ENCODE data around the gene PTRH1.

PTRH1 gene

DNA sequence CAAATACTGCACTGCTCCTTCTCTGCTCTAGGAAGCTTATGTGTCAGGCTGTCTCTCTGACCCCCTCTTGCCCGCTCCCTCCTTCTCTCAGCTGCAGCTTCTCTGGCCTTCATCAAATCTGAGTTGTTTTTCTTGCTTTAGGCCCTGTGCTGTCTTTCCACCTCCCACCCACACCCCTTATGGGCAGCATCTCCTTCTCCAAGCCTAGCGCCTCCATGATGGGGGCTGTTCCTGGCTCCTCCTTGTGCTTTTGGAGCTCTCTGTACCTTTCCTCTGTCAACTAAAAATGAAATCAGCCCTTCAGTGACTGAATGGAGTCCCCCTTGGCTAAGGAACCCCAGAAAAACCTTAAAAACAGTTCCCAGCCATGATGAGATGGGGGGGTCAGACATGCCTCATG, 15.3 kb downstream of the PTRH1 start:
- no peak for TF ChIP-seq Cebpa-rat (IDR thresholded peaks at IDR 0.05)
- Histone ChIP-seq H3K4me3 (no peak overlapping the region), H3K9me3 (replicated peaks in 1 of 11) (peaks cover 0 to 6% (median 0%) of the 10 kb centered on the region in 11 experiments; a peak in 3 of 22 replicates), H3K4me1 (no peaks in the 10 kb centered on the region), H3K27ac (no peak overlapping the region), H4K20me1 (peaks cover 0 to 3% (median 0%) of the 10 kb centered on the region in 11 experiments; a peak in 2 of 22 replicates), H3K4me2 (no peak overlapping the region), H3K36me3 (no peaks in the 10 kb centered on the region), H3K9ac (no peak overlapping the region), H3K27me3 (peaks cover 0 to 11% (median 6%) of the 10 kb centered on the region in 11 experiments; a peak in 11 of 22 replicates)

GRCh38 chr9:127698985-127699670, 16.3 kb downstream of the PTRH1 start:
- peaks cover 0 to 8% (median 6%) of the 10 kb centered on the region in 11 experiments; a peak in 7 of 22 replicates for H3K36me3 ChIP-seq
- H4K20me1 ChIP-seq = peaks cover 0 to 3% (median 0%) of the 10 kb centered on the region in 11 experiments; a peak in 2 of 22 replicates
- H3K9ac ChIP-seq = no peak overlapping the region
- H3K27ac ChIP-seq = no peak overlapping the region
- no peaks in the 10 kb centered on the region for H3K4me1 ChIP-seq
- peak overlapping the region in 7 of 11 experiments; percentile 5 to 38 (median 12); a peak in 7 of 22 replicates for H3K4me2 ChIP-seq
- peaks cover 0 to 6% (median 0%) of the 10 kb centered on the region in 11 experiments; a peak in 3 of 22 replicates for H3K9me3 ChIP-seq (replicated peaks in 1 of 11)
- TF ChIP-seq Cebpa-rat (IDR thresholded peaks at IDR 0.05) = no peak
- H3K27me3 ChIP-seq = peaks cover 0 to 11% (median 6%) of the 10 kb centered on the region in 11 experiments; a peak in 11 of 22 replicates
- no peak overlapping the region for H3K4me3 ChIP-seq

DNA sequence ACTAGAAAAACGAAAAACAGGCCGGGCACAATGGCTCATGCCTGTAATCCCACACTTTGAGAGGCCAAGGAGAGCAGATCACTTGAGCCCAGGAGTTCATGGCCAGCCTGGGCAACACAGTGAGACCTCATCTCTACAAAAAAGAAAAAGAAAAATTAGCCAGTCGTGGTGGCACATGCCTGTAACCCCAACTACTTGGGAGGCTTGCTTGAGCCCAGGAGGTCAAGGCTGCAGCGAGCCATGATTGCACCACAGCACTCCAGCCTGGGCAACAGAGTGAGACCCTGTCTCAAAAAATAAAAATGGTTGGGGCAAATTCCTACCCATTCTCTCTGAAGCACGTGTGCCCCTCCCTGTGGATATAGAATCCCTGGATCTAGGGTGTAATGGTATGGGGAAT, 17.1 kb downstream of the PTRH1 start:
- H3K27ac ChIP-seq = no peak overlapping the region
- H3K36me3 ChIP-seq = peaks cover 0 to 16% (median 13%) of the 10 kb centered on the region in 11 experiments; a peak in 9 of 22 replicates
- no peak overlapping the region for H3K4me2 ChIP-seq
- H3K4me1 ChIP-seq = no peaks in the 10 kb centered on the region
- peaks cover 0 to 3% (median 0%) of the 10 kb centered on the region in 11 experiments; a peak in 1 of 22 replicates for H4K20me1 ChIP-seq
- H3K4me3 ChIP-seq = no peak overlapping the region
- no peak for TF ChIP-seq Cebpa-rat (IDR thresholded peaks at IDR 0.05)
- H3K27me3 ChIP-seq = peaks cover 0 to 11% (median 6%) of the 10 kb centered on the region in 11 experiments; a peak in 11 of 22 replicates
- H3K9me3 ChIP-seq (replicated peaks in 1 of 11) = peaks cover 0 to 6% (median 0%) of the 10 kb centered on the region in 11 experiments; a peak in 3 of 22 replicates
- no peak overlapping the region for H3K9ac ChIP-seq

GRCh38 chr9:127697575-127697974, 17.9 kb downstream of the PTRH1 start:
- peaks cover 0 to 3% (median 0%) of the 10 kb centered on the region in 11 experiments; a peak in 1 of 22 replicates for H4K20me1 ChIP-seq
- H3K9ac ChIP-seq = no peak overlapping the region
- H3K4me1 ChIP-seq = no peaks in the 10 kb centered on the region
- H3K27me3 ChIP-seq = peaks cover 0 to 11% (median 6%) of the 10 kb centered on the region in 11 experiments; a peak in 11 of 22 replicates
- H3K36me3 ChIP-seq = peaks cover 0 to 24% (median 17%) of the 10 kb centered on the region in 11 experiments; a peak in 9 of 22 replicates
- H3K27ac ChIP-seq = no peak overlapping the region
- no peak overlapping the region for H3K4me3 ChIP-seq
- no peak overlapping the region for H3K4me2 ChIP-seq
- peaks cover 0 to 6% (median 0%) of the 10 kb centered on the region in 11 experiments; a peak in 3 of 22 replicates for H3K9me3 ChIP-seq (replicated peaks in 1 of 11)
- TF ChIP-seq Cebpa-rat (IDR thresholded peaks at IDR 0.05) = no peak

DNA sequence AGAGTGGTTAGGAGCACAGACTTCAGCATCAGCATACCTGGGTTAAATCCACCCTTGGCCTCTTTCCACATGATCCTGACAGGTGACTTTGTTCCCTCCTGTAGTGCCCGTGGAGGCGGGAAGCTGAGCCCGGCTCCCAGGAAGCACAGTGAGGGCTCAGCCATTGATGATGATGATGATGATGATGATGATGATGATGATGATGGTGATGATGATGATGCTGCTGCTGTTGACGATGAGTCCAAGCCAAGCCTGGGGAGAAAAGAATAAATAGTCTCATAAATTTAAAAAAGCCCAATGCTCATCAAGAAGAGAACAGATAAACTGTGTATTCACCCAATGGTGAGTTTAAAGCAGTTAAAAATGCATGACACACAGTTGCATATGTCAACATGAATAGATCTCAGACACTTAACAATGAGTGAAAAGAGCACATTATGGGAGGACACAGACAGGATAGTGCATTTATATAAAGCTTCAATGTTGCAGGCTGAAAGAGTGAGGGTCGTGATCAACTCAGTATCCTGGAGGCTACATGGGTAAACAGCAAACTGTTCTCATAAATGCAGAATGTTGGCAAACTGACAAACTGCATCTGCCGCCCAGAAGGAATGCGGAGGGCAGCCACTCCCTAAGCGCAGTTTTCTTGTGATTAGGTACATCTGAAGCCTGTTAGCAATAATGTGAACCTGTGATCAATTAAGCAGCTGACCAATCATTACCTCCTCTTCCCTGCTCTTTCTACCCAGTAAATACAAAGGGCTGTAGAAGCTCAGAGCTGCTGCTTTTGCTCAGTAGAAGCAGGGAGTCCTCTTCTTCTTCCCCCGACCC, 20.4 kb downstream of the PTRH1 start:
- Histone ChIP-seq H3K27ac (no peak overlapping the region), H3K4me2 (no peak overlapping the region), H3K36me3 (peaks cover 5 to 49% (median 32%) of the 10 kb centered on the region in 11 experiments; a peak in 19 of 22 replicates), H3K27me3 (peaks cover 0 to 11% (median 6%) of the 10 kb centered on the region in 11 experiments; a peak in 11 of 22 replicates), H3K4me1 (no peaks in the 10 kb centered on the region), H3K9me3 (replicated peaks in 1 of 11) (peaks cover 0 to 8% (median 0%) of the 10 kb centered on the region in 11 experiments; a peak in 5 of 22 replicates), H3K4me3 (no peak overlapping the region), H4K20me1 (peaks cover 0 to 3% (median 0%) of the 10 kb centered on the region in 11 experiments; a peak in 2 of 22 replicates), H3K9ac (no peak overlapping the region)
- no peak for TF ChIP-seq Cebpa-rat (IDR thresholded peaks at IDR 0.05)

DNA sequence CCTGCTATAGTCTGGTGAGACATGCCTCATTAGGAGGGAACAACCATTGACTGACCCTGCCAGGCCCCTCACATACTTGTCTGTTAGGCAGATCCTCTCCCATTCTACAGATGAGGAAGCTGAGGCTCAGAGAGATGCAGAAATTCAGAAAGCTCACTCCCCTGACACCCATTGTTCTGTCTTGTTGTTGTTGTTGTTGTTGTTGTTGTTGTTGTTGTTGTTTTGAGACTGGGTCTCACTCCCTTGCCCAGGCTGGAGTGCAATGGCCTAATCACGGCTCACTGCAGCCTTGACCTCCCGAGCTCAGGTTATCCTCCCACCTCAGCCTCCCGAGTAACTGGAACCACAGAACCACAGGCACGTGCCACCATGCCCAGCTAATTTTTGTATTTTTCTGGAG, 21.8 kb downstream of the PTRH1 start:
- Histone ChIP-seq H3K9me3 (replicated peaks in 1 of 11) (peaks cover 0 to 14% (median 6%) of the 10 kb centered on the region in 11 experiments; a peak in 5 of 22 replicates), H3K27ac (no peak overlapping the region), H3K4me1 (no peaks in the 10 kb centered on the region), H3K36me3 (peaks cover 18 to 63% (median 46%) of the 10 kb centered on the region in 11 experiments; a peak in 20 of 22 replicates), H3K27me3 (no peaks in the 10 kb centered on the region), H3K4me2 (no peak overlapping the region), H3K9ac (no peak overlapping the region), H4K20me1 (peaks cover 0 to 3% (median 0%) of the 10 kb centered on the region in 11 experiments; a peak in 2 of 22 replicates), H3K4me3 (no peak overlapping the region)
- TF ChIP-seq Cebpa-rat (IDR thresholded peaks at IDR 0.05) = no peak

DNA sequence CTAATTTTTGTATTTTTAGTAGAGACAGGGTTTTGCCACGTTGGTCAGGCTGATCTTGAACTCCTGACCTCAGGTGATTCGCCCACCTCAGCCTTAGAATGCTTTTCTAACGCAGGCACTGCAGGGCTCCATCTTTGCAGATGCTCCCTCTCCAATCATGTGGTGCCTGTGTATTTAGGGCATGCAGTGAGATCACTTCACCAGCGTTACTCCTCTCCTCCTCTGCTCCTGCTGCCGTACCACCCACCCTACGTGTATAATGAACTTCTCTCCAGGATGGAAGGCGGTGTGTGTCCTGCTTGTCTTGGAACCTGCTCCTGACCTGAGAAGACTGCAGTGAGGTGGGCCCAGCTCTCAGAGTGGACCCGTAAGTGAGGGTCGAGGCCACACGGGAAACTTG, 22.3 kb downstream of the PTRH1 start:
- H3K4me1 ChIP-seq = no peaks in the 10 kb centered on the region
- H3K4me3 ChIP-seq = no peak overlapping the region
- no peak overlapping the region for H3K4me2 ChIP-seq
- no peak overlapping the region for H3K9ac ChIP-seq
- no peak for TF ChIP-seq Cebpa-rat (IDR thresholded peaks at IDR 0.05)
- peaks cover 18 to 68% (median 51%) of the 10 kb centered on the region in 11 experiments; a peak in 20 of 22 replicates for H3K36me3 ChIP-seq
- no peaks in the 10 kb centered on the region; a peak in 2 of 22 replicates for H4K20me1 ChIP-seq
- no peak overlapping the region for H3K27ac ChIP-seq
- no peaks in the 10 kb centered on the region for H3K27me3 ChIP-seq
- H3K9me3 ChIP-seq (replicated peaks in 1 of 11) = peaks cover 0 to 14% (median 6%) of the 10 kb centered on the region in 11 experiments; a peak in 5 of 22 replicates

DNA sequence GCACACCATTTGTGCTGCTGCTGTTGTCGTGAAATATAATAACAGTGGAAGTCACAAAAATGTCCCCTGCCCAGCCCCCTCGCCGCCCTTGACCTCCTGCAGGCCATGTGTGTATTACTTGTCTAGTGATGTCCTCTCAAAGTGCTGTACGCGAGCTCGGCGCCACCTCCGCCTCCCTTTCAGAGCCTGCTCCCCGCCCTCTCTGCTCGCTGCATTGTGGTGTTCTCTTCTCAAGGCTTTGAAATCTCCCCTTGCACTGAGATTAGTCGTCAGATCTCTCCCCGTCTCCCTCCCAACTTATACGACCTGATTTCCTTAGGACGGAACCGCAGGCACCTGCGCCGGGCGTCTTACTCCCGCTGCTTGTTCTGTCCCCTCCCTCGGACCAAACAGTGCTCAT, 23.4 kb downstream of the PTRH1 start:
- H3K4me1 ChIP-seq = no peaks in the 10 kb centered on the region
- H4K20me1 ChIP-seq = no peaks in the 10 kb centered on the region; a peak in 1 of 22 replicates
- H3K36me3 ChIP-seq = peaks cover 18 to 79% (median 59%) of the 10 kb centered on the region in 11 experiments; a peak in 20 of 22 replicates
- TF ChIP-seq Cebpa-rat (IDR thresholded peaks at IDR 0.05) = no peak
- no peak overlapping the region for H3K4me2 ChIP-seq
- no peak overlapping the region for H3K27ac ChIP-seq
- H3K27me3 ChIP-seq = no peaks in the 10 kb centered on the region
- peaks cover 0 to 14% (median 6%) of the 10 kb centered on the region in 11 experiments; a peak in 5 of 22 replicates for H3K9me3 ChIP-seq (replicated peaks in 1 of 11)
- no peak overlapping the region for H3K4me3 ChIP-seq
- no peak overlapping the region for H3K9ac ChIP-seq

All from BLaER1 treated with 17β-estradiol and CSF1 and Interleukin-3, amounts not matched to agents 10 nM and 100 nM (cell line).